HEK293 (cell line): Measurements from ENCODE around the gene PPFIA3.

ENCODE experiments used
- CTCF ChIA-PET: fragments of 350-600 bp; formaldehyde crosslinking; extraction: SDS; loops from one replicate; lab custom pipeline; 2021; ENCODE audit warnings: antibody characterized with exemption; lab: Yijun Ruan, JAX
- POLR2A ChIA-PET: fragments of 300-600 bp; formaldehyde crosslinking; extraction: SDS; loops from one replicate; lab custom pipeline; 2020; ENCODE audit warnings: antibody characterized with exemption, inconsistent platforms; lab: Yijun Ruan, JAX
- H3K27ac ChIP-seq: fragments of 200-500 bp; sonication (Bioruptor generic); 2 replicates; pipeline ENCODE4 v1.5.1; 2014; ENCODE audit warnings: low read depth, low read length, control low read depth, inconsistent platforms; ENCODE audit errors: extremely low read depth
- H3K36me3 ChIP-seq, 2 experiments: fragments of 200-500 bp in 1 of 2; sonication (Bioruptor generic) in 1 of 2; 1 replicate in 1 of 2; 2 replicates in 1 of 2; pipeline ENCODE4 v1.5.1; 2014 to 2017; ENCODE audit warnings: inconsistent platforms in 2 of 2, low read length in 2 of 2; ENCODE audit not compliant: control insufficient read depth in 2 of 2, insufficient read depth in 1 of 2
- H3K4me1 ChIP-seq: fragments of 200-500 bp; sonication (Bioruptor generic); 2 replicates; pipeline ENCODE4 v1.5.1; 2014; ENCODE audit warnings: mild to moderate bottlenecking, low read length, inconsistent platforms; ENCODE audit not compliant: control insufficient read depth, insufficient read depth
- H3K4me3 ChIP-seq: 2 replicates; pipeline ENCODE4 v1.5.1; 2011; ENCODE audit warnings: low read depth, mild to moderate bottlenecking, control low read depth, low read length, moderate library complexity
- H3K9me3 ChIP-seq: fragments of 200-500 bp; sonication (Bioruptor generic); 2 replicates; pipeline ENCODE4 v1.5.1; 2014; ENCODE audit warnings: low read depth, low read length, inconsistent platforms; ENCODE audit not compliant: control insufficient read depth, insufficient read depth
- CTCF ChIP-seq: fragments of 450-650 bp; formaldehyde crosslinking; IDR thresholded peaks from 2 replicates; pipeline ENCODE4 v1.5.1; 2016; ENCODE audit warnings: missing biosample characterization, missing genetic modification characterization
- GLIS1 ChIP-seq: fragments of 450-650 bp; formaldehyde crosslinking; IDR thresholded peaks from 2 replicates; pipeline ENCODE4 v1.5.1; 2016; ENCODE audit warnings: missing biosample characterization, missing genetic modification characterization
- GLIS2 ChIP-seq: fragments of 450-650 bp; formaldehyde crosslinking; IDR thresholded peaks from 2 replicates; pipeline ENCODE4 v1.5.1; 2016; ENCODE audit warnings: missing biosample characterization, missing genetic modification characterization
- KLF1 ChIP-seq: fragments of 450-650 bp; formaldehyde crosslinking; IDR thresholded peaks from 2 replicates; pipeline ENCODE4 v1.5.1; 2016; ENCODE audit warnings: missing biosample characterization, missing genetic modification characterization
- OVOL3 ChIP-seq: fragments of 450-650 bp; formaldehyde crosslinking; IDR thresholded peaks from 2 replicates; pipeline ENCODE4 v1.5.1; 2016; ENCODE audit warnings: missing biosample characterization, missing genetic modification characterization
- PRDM1 ChIP-seq: fragments of 450-650 bp; formaldehyde crosslinking; IDR thresholded peaks from 2 replicates; pipeline ENCODE4; 2016; ENCODE audit warnings: missing biosample characterization, missing genetic modification characterization
- SALL2 ChIP-seq: fragments of 450-650 bp; formaldehyde crosslinking; IDR thresholded peaks from 2 replicates; pipeline ENCODE4 v1.5.0; 2017; ENCODE audit warnings: missing biosample characterization, mild to moderate bottlenecking, missing genetic modification characterization, borderline replicate concordance
- SP2 ChIP-seq: fragments of 450-650 bp; formaldehyde crosslinking; IDR thresholded peaks from 2 replicates; pipeline ENCODE4 v1.5.1; 2016; ENCODE audit warnings: missing biosample characterization, missing genetic modification characterization
- ZBTB17 ChIP-seq: fragments of 450-650 bp; formaldehyde crosslinking; IDR thresholded peaks from 2 replicates; pipeline ENCODE4 v1.5.1; 2016; ENCODE audit warnings: missing biosample characterization, missing genetic modification characterization
- ZBTB8A ChIP-seq: fragments of 450-650 bp; formaldehyde crosslinking; IDR thresholded peaks from 2 replicates; pipeline ENCODE4 v1.5.1; 2016; ENCODE audit warnings: missing biosample characterization, missing genetic modification characterization
- ZNF184 ChIP-seq: fragments of 450-650 bp; IDR thresholded peaks from 2 replicates; pipeline ENCODE4 v1.5.1; 2018; ENCODE audit warnings: missing biosample characterization, mild to moderate bottlenecking, missing genetic modification characterization
- ZNF248 ChIP-seq: fragments of 450-650 bp; formaldehyde crosslinking; IDR thresholded peaks from 2 replicates; pipeline ENCODE4 v1.5.1; 2017; ENCODE audit warnings: missing biosample characterization, missing genetic modification characterization
- ZNF311 ChIP-seq: fragments of 450-650 bp; formaldehyde crosslinking; IDR thresholded peaks from 2 replicates; pipeline ENCODE4 v1.5.1; 2017; ENCODE audit warnings: missing biosample characterization, missing genetic modification characterization, borderline replicate concordance
- ZNF366 ChIP-seq: fragments of 450-650 bp; formaldehyde crosslinking; conservative IDR thresholded peaks from 2 replicates; pipeline ENCODE4 v1.5.1; 2016; ENCODE audit warnings: missing biosample characterization, missing genetic modification characterization
- ZNF37A ChIP-seq: fragments of 450-650 bp; IDR thresholded peaks from 2 replicates; pipeline ENCODE4 v1.5.1; 2018; ENCODE audit warnings: missing biosample characterization, missing genetic modification characterization
- ZNF398 ChIP-seq: fragments of 450-650 bp; formaldehyde crosslinking; IDR thresholded peaks from 2 replicates; pipeline ENCODE4 v1.5.1; 2017; ENCODE audit warnings: missing biosample characterization, missing genetic modification characterization
- ZNF433 ChIP-seq: fragments of 450-650 bp; formaldehyde crosslinking; IDR thresholded peaks from 2 replicates; pipeline ENCODE4 v1.5.1; 2016; ENCODE audit warnings: missing biosample characterization, missing genetic modification characterization, low read depth
- ZNF529 ChIP-seq: fragments of 450-650 bp; formaldehyde crosslinking; IDR thresholded peaks from 2 replicates; pipeline ENCODE4 v1.5.1; 2017; ENCODE audit warnings: missing genetic modification characterization, missing biosample characterization; ENCODE audit not compliant: insufficient replicate concordance
- ZNF560 ChIP-seq: fragments of 450-650 bp; formaldehyde crosslinking; IDR thresholded peaks from 2 replicates; pipeline ENCODE4 v1.5.1; 2017; ENCODE audit warnings: missing biosample characterization, missing genetic modification characterization, borderline replicate concordance
- ZNF600 ChIP-seq: fragments of 450-650 bp; formaldehyde crosslinking; IDR thresholded peaks from 2 replicates; pipeline ENCODE4 v1.5.1; 2016; ENCODE audit warnings: missing biosample characterization, missing genetic modification characterization
- ZNF654 ChIP-seq: fragments of 450-650 bp; formaldehyde crosslinking; IDR thresholded peaks from 2 replicates; pipeline ENCODE4 v1.5.1; 2016; ENCODE audit warnings: low read depth, missing biosample characterization, missing genetic modification characterization
- ZNF785 ChIP-seq: fragments of 450-650 bp; formaldehyde crosslinking; IDR thresholded peaks from 2 replicates; pipeline ENCODE4 v1.5.1; 2016; ENCODE audit warnings: missing biosample characterization, missing genetic modification characterization
- ZSCAN23 ChIP-seq: fragments of 450-650 bp; formaldehyde crosslinking; IDR thresholded peaks from 2 replicates; pipeline ENCODE4 v1.5.1; 2016; ENCODE audit warnings: missing biosample characterization, missing genetic modification characterization
- ZSCAN4 ChIP-seq: fragments of 450-650 bp; formaldehyde crosslinking; IDR thresholded peaks from 2 replicates; pipeline ENCODE4 v1.5.1; 2017; ENCODE audit warnings: missing biosample characterization, missing genetic modification characterization

Gene PPFIA3

GRCh38 chr19:49071860-49072547, 47.3 kb upstream of the PPFIA3 start (continued):
- TF ChIP-seq GLIS2 (no peak), ZNF398 (tag by site-specific recombination) (no peak), ZNF248 (tag by site-specific recombination) (no peak), ZSCAN4 (tag by site-specific recombination) (no peak), SP2 (peak; percentile 37), ZNF560 (tag by site-specific recombination) (no peak), KLF1 (peak; percentile 92)

GRCh38 chr19:49073514-49074378, 45.6 kb upstream of the PPFIA3 start:
- H3K4me1 ChIP-seq: no peaks in the 10 kb centered on the region
- TF ChIP-seq OVOL3 (tag by site-specific recombination) (no peak), GLIS1 (tag by site-specific recombination) (peak; percentile 6; the same call in 1 of the 2 replicates), ZNF366 (tag by site-specific recombination) (peak; percentile 78), PRDM1 (tag by site-specific recombination) (0 out of 2 replicates have a peak, but pooled peaks have one; percentile 11), ZNF311 (tag by site-specific recombination) (no peak), ZNF184 (no peak), ZNF600 (tag by site-specific recombination) (no peak), ZNF433 (tag by site-specific recombination) (no peak), SALL2 (tag by site-specific recombination) (no peak), ZNF529 (tag by site-specific recombination) (no peak), ZNF654 (peak; percentile 53), ZSCAN23 (tag by site-specific recombination) (no peak), ZNF37A (tag by site-specific recombination) (no peak), ZNF785 (tag by site-specific recombination) (0 out of 2 replicates have a peak, but pooled peaks have one; percentile 18), ZBTB8A (tag by site-specific recombination) (no peak), ZBTB17 (peak; percentile 33; the same call in 1 of the 2 replicates), CTCF (peak; percentile 66)
- CTCF ChIA-PET: interaction anchor here (0.5 to 3.7 kb wide), 43 partner anchors 8 to 389 kb away, joined by 3 to 88 read pairs (median 6); partner anchors contain the start of genes CGB7, GYS1, LIN7B and RUVBL2
- H3K9me3 ChIP-seq: no peaks in the 10 kb centered on the region
- no peak overlapping the region for H3K4me3 ChIP-seq
- POLR2A ChIA-PET: interaction anchor here (0.6 to 1.4 kb wide), 7 partner anchors 16 to 603 kb away, joined by 3 to 7 read pairs (median 4); partner anchors contain the start of genes ALDH16A1, CGB7, GYS1 and RUVBL2
- H3K36me3 ChIP-seq: no peaks in the 10 kb centered on the region
- no peak overlapping the region for H3K27ac ChIP-seq
